GM12873 (cell line): ENCODE measurements around the gene KRT86.

Source experiments
- TF ChIP-seq, protein P1 (sequence below): IDR thresholded peaks from 2 replicates; pipeline ENCODE4 v1.5.1; 2012; ENCODE audit warnings: low read depth, mild to moderate bottlenecking, moderate library complexity, low read length, control low read depth; ENCODE audit not compliant: insufficient read depth; ENCODE audit errors: missing control alignments

Gene KRT86

DNA sequence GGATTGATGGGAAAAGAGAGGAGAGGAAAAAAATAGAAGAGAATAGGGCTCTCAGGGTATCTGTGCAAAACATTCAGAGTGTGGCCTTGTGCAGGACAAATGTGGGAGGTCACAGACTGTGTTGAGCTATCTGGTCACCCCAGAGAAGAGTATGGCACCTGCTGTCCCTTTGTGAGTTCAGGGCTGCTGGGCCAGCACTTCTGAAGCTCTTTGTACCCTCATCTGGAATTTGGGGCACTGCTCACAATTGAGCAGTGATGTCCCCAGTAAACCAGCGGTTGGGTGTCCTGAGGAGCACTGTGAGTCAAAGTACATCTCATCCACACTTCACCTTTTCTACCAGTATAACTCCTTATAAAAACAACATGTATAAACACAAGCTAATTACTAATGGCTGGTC lies 19.5 kb downstream of the KRT86 start:
- TF ChIP-seq, protein P1, sequence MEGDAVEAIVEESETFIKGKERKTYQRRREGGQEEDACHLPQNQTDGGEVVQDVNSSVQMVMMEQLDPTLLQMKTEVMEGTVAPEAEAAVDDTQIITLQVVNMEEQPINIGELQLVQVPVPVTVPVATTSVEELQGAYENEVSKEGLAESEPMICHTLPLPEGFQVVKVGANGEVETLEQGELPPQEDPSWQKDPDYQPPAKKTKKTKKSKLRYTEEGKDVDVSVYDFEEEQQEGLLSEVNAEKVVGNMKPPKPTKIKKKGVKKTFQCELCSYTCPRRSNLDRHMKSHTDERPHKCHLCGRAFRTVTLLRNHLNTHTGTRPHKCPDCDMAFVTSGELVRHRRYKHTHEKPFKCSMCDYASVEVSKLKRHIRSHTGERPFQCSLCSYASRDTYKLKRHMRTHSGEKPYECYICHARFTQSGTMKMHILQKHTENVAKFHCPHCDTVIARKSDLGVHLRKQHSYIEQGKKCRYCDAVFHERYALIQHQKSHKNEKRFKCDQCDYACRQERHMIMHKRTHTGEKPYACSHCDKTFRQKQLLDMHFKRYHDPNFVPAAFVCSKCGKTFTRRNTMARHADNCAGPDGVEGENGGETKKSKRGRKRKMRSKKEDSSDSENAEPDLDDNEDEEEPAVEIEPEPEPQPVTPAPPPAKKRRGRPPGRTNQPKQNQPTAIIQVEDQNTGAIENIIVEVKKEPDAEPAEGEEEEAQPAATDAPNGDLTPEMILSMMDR, result no peak

DNA sequence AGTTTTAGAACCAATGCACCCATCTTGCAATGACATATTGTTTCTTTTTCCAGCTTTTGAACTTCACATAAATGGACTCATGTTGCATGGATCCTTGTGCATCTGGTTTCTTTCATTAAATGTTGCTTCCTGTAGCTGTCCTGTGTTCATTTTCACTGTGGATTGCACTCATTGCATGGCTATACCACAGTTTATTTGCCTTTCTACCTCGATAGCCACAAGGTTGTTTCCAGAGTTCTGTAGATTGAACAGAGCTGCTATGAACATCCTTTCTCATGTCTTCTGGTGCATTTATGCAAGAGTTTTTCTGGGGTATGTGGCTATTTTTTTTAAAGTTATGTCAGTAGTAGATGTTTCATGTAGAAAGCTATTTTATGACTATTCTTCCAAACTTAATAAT lies 20.4 kb downstream of the KRT86 start:
- TF ChIP-seq, protein P1, result no peak

DNA sequence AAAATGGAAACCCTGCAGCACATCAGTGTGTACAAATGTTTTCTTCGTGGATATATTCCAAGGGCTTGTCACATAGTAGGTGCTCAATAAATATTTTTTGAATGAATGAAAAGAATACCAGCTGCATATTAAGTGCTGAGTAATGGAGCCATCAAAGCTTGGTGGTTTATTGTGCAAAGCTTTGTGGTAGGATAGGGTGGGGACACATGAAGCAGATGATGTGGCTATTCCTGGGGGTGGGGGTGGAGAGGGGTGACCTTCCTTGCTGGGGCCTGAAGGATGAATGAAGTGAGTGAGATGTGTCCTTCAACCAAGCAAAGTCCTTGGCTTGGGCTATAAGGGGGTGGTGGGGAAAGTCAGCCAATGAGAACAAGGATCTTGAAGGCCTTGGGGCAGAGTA lies 21.2 kb downstream of the KRT86 start:
- TF ChIP-seq, protein P1, result no peak

DNA sequence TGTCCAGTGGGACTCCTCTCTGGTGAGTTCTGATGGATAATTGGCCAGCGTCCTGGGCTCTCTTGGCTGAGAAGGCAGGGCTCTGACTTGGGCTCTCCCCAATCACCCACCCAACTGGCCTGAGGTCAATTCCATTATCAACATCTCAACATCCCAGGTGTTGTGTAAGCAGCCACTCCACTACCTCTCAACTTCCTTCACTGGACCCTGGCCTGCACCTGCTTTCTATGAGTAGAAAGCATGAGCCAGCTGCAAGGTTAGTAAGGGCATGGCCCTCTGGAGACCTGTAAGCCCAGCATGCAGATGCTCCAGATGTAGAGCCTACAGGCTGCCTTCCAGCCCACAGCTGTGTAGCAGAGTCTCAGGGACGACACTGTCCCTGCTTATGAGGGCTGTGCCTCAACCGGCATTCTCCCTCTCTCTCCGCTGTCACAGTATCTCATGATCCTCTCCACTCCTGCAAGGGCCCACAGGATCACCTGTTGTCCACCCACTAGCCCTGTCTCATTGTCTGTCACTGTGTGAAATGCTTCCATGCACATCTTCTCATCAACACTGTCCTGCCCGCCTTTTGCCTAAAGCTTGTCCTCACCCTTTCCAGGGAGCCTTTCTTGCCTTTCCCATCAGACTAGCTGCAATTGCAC lies 22.2 kb downstream of the KRT86 start:
- TF ChIP-seq, protein P1, result no peak

DNA sequence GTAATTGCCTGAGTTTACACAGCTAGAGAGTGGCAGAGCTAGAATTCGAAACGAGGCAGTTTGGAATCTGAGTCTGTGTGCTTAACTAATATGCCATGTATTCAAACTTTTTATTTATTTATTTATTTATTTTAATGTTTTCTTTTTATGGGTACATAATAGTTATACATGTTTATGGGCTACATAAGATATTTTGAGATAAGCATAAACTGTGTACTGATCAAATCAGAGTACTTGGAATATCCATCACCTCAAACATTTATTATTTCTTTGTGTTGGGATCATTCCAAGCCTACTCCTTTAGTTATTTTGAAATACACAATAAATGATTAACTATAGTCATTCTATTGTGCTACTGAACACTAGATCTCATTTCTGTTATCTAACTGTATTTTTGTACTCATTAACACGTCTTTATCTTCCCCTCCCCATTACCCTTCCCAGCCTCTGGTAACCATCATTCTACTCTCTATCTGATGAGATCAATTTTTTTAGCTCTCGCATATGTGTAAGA lies 24.3 kb downstream of the KRT86 start:
- TF ChIP-seq, protein P1, result no peak

DNA sequence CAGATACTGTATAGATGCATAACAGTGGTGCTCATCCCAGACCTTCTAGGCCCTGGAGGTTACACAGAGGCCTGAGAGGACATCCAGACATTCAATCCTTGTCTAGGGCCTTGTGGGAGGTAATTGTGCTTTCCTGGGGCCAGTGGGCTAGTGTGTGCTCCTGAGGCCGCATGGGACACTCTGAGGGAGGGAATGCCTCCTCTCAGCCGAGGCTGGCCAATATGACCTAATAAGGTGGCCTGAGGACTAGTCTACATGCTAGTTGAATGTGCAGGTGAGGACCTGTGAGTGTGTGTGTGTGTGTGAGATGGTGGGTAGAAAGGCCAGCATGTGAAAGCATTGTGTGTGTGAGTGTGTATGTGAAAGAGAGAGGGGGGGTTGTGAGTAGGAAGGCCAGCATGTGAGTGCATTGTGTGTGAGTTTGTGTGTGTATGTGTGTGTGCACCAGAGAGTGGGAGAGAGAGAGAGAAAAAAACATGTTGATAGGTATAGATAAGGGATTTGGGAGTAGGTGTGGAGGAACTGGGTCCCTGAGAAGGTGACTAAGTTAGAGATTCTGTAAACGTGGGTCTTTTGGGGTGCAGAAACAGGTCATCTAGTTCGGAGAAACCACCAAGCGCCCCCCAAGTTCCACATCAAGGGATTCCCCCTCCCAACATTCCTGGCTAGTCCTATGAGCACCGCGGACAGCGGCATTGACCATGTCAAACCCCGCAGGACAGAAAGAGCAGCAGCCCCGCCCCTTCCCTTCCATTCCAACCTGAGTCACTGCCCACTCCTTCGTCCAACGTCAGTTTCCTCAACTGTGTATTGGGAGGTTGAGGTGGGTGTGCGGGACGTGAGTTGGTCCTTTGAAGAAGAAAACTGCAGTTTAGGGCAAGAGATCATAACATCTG lies 26.6 kb downstream of the KRT86 start:
- TF ChIP-seq, protein P1, result no peak
